ENCODE data around the gene PHAF1. TPM values are rescaled to one million over a fixed set of nuclear protein-coding genes. Genes with fewer than 3 reads are reported as not detected.
A peak's percentile ranks its signal among the peaks of the same experiment; 100 is the strongest.

The PHAF1 gene
- total and polyA plus RNA-seq, 8 donors: 4.6 to 39.6 (median 7.6) TPM

GRCh38 chr16:67105881-67106280, 3.9 kb upstream of the PHAF1 start:
- Histone ChIP-seq H3K27me3 (no peaks in the 10 kb centered on the region), H3K4me3 (no peak overlapping the region), H3K27ac (no peak overlapping the region), H3K4me1 (peaks cover 11 to 30% (median 18%) of the 10 kb centered on the region in 4 donors), H3K36me3 (peaks cover 0 to 5% (median under 1%) of the 10 kb centered on the region in 4 donors), H3K9me3 (no peaks in the 10 kb centered on the region)
- 37 to 67% (median 49%) methylated on average over 4 to 5 of the region's 5 CpGs for WGBS, 5 donors
- no peak for DNase-seq
- intact Hi-C loops (cut with DNase I; ENCODE audit: low total_unique reads): no loop called here
- TF ChIP-seq EP300 (IDR thresholded peaks at IDR 0.05): no peak
- no peak for TF ChIP-seq POLR2AphosphoS5 (IDR thresholded peaks at IDR 0.05)
- no peak for TF ChIP-seq CTCF (IDR thresholded peaks at IDR 0.05)
- no peak for TF ChIP-seq POLR2A (IDR thresholded peaks at IDR 0.05)

DNA sequence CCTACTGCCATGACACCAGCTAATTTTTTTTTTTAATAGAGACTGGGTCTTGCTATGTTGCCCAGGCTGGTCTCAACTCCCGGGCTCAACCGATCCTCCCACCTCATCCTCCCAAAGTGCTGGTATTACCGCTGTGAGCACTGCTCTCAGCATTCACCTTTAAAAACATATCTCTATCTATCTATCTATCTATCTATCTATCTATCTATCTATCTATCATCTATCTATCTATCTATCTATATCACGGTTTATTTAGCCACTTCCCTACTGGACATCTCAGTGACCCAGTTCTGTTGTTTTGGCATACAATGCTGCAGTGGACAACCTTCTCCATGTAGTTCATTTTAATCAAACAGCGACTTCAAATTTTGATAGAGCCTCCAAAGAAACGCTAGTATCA, 1.3 kb upstream of the PHAF1 start:
- DNase-seq: no peak
- WGBS, 5 donors: 90 to 98% (median 94%) methylated on average over 6 of the region's 6 CpGs
- peaks cover 0 to 2% (median 0%) of the 10 kb centered on the region in 4 donors for H3K36me3 ChIP-seq
- H3K4me1 ChIP-seq: peaks cover 24 to 56% (median 35%) of the 10 kb centered on the region in 4 donors
- H3K27me3 ChIP-seq: no peaks in the 10 kb centered on the region
- H3K9me3 ChIP-seq: no peaks in the 10 kb centered on the region
- intact Hi-C loops (cut with DNase I; ENCODE audit: low total_unique reads): no loop called here
- TF ChIP-seq CTCF (IDR thresholded peaks at IDR 0.05) (no peak), POLR2A (IDR thresholded peaks at IDR 0.05) (no peak), POLR2AphosphoS5 (IDR thresholded peaks at IDR 0.05) (no peak), EP300 (IDR thresholded peaks at IDR 0.05) (no peak)
- no peak overlapping the region for H3K4me3 ChIP-seq
- H3K27ac ChIP-seq: no peak overlapping the region

DNA sequence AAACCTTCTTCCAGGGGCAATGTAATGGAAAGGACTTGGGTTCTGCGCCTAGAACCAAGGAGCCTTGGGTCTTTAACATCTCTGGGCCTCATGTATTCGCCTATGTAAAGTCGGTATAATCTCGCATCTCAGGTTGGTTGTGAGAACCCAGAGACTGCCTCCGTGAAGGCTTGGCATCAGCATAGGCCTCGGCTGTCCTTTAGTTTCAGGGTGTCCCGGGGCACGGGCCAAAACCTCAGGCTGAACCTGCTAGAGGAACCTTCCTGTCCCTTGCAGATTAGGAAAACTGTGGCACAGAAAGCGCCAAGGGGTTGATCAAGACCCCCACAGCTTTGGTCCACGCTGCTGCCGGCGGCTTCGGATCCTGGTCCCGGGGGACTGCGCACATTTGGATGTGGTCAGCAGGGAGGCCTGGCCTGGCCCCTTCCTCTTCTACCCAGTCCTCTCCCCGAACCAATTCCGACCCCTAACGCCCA, 772 bp upstream of the PHAF1 start:
- intact Hi-C loops (cut with DNase I; ENCODE audit: low total_unique reads): no loop called here
- Histone ChIP-seq H3K9me3 (no peaks in the 10 kb centered on the region), H3K4me3 (peak overlapping the region; percentile 73 to 99 (median 92)), H3K36me3 (peaks cover 0 to 2% (median 0%) of the 10 kb centered on the region in 4 donors), H3K4me1 (peaks cover 24 to 60% (median 37%) of the 10 kb centered on the region in 4 donors), H3K27ac (peak overlapping the region in 4 of 5 donors; percentile 78 to 87 (median 80)), H3K27me3 (no peaks in the 10 kb centered on the region)
- WGBS, 5 donors: 72 to 77% (median 74%) methylated on average over 15 to 18 of the region's 18 CpGs
- no peak for DNase-seq
- TF ChIP-seq POLR2AphosphoS5 (IDR thresholded peaks at IDR 0.05) (no peak), POLR2A (IDR thresholded peaks at IDR 0.05) (no peak), CTCF (IDR thresholded peaks at IDR 0.05) (no peak), EP300 (IDR thresholded peaks at IDR 0.05) (no peak)

GRCh38 chr16:67111951-67112444, 2.3 kb downstream of the PHAF1 start:
- DNase-seq: no peak
- intact Hi-C loops (cut with DNase I; ENCODE audit: low total_unique reads): no loop called here
- TF ChIP-seq POLR2A (IDR thresholded peaks at IDR 0.05) (no peak), POLR2AphosphoS5 (IDR thresholded peaks at IDR 0.05) (no peak), EP300 (IDR thresholded peaks at IDR 0.05) (no peak), CTCF (IDR thresholded peaks at IDR 0.05) (no peak)
- WGBS, 5 donors: 72 to 81% (median 74%) methylated on average over 4 of the region's 4 CpGs
- Histone ChIP-seq H3K27me3 (no peaks in the 10 kb centered on the region), H3K9me3 (no peaks in the 10 kb centered on the region), H3K4me1 (peaks cover 23 to 64% (median 38%) of the 10 kb centered on the region in 4 donors), H3K36me3 (peaks cover 0 to 5% (median 1%) of the 10 kb centered on the region in 4 donors), H3K27ac (no peak overlapping the region), H3K4me3 (no peak overlapping the region)
